ENCODE data around the gene WDR18. TPM values are rescaled to one million over a fixed set of nuclear protein-coding genes. Genes with fewer than 3 reads are reported as not detected.

WDR18 gene
- total and polyA plus RNA-seq, 2 experiments from 2014 or later, result 155 to 157 TPM

DNA sequence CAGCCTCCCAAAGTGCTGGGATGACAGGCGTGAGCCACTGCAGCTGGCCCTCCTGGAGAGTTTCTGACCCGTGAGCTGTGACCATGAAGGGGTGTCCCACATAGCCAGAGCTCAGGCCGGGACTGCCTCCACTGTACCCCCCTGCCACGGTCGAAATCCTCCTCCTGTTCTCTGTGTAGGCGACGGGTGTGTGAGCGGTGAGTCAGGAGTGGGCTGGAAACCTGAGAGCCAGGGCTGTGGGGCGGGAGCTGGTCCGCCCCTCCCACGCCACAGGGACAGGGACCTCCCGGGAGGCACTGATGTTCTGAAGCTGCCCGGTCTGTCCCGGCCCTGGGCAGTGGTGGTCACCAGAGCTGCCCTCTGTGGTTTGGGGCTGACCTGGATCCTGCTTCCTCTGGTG lies 3.9 kb downstream of the WDR18 start (continued):
- TF ChIP-seq, protein P1, sequence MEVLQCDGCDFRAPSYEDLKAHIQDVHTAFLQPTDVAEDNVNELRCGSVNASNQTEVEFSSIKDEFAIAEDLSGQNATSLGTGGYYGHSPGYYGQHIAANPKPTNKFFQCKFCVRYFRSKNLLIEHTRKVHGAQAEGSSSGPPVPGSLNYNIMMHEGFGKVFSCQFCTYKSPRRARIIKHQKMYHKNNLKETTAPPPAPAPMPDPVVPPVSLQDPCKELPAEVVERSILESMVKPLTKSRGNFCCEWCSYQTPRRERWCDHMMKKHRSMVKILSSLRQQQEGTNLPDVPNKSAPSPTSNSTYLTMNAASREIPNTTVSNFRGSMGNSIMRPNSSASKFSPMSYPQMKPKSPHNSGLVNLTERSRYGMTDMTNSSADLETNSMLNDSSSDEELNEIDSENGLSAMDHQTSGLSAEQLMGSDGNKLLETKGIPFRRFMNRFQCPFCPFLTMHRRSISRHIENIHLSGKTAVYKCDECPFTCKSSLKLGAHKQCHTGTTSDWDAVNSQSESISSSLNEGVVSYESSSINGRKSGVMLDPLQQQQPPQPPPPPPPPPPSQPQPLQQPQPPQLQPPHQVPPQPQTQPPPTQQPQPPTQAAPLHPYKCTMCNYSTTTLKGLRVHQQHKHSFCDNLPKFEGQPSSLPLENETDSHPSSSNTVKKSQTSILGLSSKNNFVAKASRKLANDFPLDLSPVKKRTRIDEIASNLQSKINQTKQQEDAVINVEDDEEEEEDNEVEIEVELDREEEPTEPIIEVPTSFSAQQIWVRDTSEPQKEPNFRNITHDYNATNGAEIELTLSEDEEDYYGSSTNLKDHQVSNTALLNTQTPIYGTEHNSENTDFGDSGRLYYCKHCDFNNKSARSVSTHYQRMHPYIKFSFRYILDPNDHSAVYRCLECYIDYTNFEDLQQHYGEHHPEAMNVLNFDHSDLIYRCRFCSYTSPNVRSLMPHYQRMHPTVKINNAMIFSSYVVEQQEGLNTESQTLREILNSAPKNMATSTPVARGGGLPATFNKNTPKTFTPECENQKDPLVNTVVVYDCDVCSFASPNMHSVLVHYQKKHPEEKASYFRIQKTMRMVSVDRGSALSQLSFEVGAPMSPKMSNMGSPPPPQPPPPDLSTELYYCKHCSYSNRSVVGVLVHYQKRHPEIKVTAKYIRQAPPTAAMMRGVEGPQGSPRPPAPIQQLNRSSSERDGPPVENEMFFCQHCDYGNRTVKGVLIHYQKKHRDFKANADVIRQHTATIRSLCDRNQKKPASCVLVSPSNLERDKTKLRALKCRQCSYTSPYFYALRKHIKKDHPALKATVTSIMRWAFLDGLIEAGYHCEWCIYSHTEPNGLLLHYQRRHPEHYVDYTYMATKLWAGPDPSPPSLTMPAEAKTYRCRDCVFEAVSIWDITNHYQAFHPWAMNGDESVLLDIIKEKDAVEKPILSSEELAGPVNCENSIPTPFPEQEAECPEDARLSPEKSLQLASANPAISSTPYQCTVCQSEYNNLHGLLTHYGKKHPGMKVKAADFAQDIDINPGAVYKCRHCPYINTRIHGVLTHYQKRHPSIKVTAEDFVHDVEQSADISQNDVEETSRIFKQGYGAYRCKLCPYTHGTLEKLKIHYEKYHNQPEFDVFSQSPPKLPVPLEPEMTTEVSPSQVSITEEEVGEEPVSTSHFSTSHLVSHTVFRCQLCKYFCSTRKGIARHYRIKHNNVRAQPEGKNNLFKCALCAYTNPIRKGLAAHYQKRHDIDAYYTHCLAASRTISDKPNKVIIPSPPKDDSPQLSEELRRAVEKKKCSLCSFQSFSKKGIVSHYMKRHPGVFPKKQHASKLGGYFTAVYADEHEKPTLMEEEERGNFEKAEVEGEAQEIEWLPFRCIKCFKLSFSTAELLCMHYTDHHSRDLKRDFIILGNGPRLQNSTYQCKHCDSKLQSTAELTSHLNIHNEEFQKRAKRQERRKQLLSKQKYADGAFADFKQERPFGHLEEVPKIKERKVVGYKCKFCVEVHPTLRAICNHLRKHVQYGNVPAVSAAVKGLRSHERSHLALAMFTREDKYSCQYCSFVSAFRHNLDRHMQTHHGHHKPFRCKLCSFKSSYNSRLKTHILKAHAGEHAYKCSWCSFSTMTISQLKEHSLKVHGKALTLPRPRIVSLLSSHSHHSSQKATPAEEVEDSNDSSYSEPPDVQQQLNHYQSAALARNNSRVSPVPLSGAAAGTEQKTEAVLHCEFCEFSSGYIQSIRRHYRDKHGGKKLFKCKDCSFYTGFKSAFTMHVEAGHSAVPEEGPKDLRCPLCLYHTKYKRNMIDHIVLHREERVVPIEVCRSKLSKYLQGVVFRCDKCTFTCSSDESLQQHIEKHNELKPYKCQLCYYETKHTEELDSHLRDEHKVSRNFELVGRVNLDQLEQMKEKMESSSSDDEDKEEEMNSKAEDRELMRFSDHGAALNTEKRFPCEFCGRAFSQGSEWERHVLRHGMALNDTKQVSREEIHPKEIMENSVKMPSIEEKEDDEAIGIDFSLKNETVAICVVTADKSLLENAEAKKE (CRISPR knock-in tag; IDR thresholded peaks at IDR 0.05), result no peak
- no peak for TF ChIP-seq STAT1 (IDR thresholded peaks at IDR 0.05; ENCODE audit: unreplicated experiment)
- no peak for TF ChIP-seq CREB1 (CRISPR knock-in tag; IDR thresholded peaks at IDR 0.05; ENCODE audit: low read depth)
- TF ChIP-seq POLR2AphosphoS5 (IDR thresholded peaks at IDR 0.05; ENCODE audit: low read depth), result no peak

DNA sequence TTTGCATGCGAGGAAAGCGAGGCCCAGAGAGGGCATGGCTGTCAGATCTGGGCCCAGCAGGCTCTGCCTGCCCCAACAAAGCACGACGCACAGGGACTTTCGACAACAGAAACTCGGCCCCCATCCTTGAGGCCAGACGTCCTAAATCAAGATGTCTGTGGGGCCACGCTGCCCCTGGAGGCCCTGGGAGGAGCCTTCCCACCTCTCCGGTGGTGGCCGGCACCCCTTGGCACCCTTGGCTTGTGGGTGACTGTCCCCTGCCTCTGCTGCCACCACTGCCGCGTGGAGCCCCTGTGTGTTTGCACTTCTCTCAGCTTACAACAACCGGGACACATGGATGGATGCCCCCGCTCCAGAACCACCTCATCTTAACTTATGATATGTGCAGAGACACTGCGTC lies 4.4 kb downstream of the WDR18 start:
- Mint-ChIP-seq H3K9me3 (no peaks in the 10 kb centered on the region), H3K36me3 (ENCODE audit: low read depth) (peaks cover 43% of the 10 kb centered on the region), H3K4me1 (peaks cover 9% of the 10 kb centered on the region; the same call in 2 of the 3 replicates), H3K27me3 (ENCODE audit: insufficient read depth, low read depth, poor library complexity) (peaks cover 20% of the 10 kb centered on the region), H3K4me3 (no peak overlapping the region), H3K27ac (no peak overlapping the region)
- Histone ChIP-seq H3K4me1 (ENCODE audit: insufficient read depth) (no peaks in the 10 kb centered on the region), H3F3A (replicated peaks; ENCODE audit: low read depth) (peaks cover 28% of the 10 kb centered on the region), H4K20me1 (replicated peaks; ENCODE audit: insufficient read depth) (no peaks in the 10 kb centered on the region; the same call in 1 of the 2 replicates), H3K79me2 (replicated peaks; ENCODE audit: insufficient read depth) (peaks cover 9% of the 10 kb centered on the region), H3K27me3 (ENCODE audit: insufficient read depth) (no peaks in the 10 kb centered on the region), H2AFZ (no peak overlapping the region), H3K36me3 (ENCODE audit: insufficient read depth) (peaks cover 5% of the 10 kb centered on the region; the same call in 1 of the 2 replicates), H3K4me2 (no peak overlapping the region), H3K9me2 (ENCODE audit: insufficient read depth) (no peaks in the 10 kb centered on the region), H3K4me3 (no peak overlapping the region), H3K27ac (ENCODE audit: low read depth) (no peak overlapping the region)
- DNase-seq (ENCODE audit: low spot score) (peak; percentile 2), ATAC-seq (no peak)
- no peak for TF ChIP-seq ZNF114 (CRISPR knock-in tag; IDR thresholded peaks at IDR 0.05)
- no peak for TF ChIP-seq CREB1 (CRISPR knock-in tag; IDR thresholded peaks at IDR 0.05; ENCODE audit: low read depth)
- no peak for TF ChIP-seq ZNF331 (CRISPR knock-in tag; IDR thresholded peaks at IDR 0.05; ENCODE audit: low read depth)
- TF ChIP-seq STAT1 (IDR thresholded peaks at IDR 0.05; ENCODE audit: unreplicated experiment), result no peak
- TF ChIP-seq EZH2phosphoT487 (IDR thresholded peaks at IDR 0.05; ENCODE audit: unreplicated experiment), result no peak
